Sciatic nerve (tissue), 2 donors: ENCODE results near the gene DOK5. TPM values are rescaled to one million over a fixed set of nuclear protein-coding genes. Genes with fewer than 3 reads are reported as not detected.

Experiments used
- ATAC-seq: fragments of 200-7000 bp; cut with Tn5 transposase; one replicate; pipeline ENCODE4 v1.9.1; 2020; ENCODE audit warnings: mild to moderate bottlenecking, moderate library complexity
- DNase-seq: peaks from one replicate; pipeline ENCODE4 v3.0.0-alpha.2; 2020; ENCODE audit warnings: low spot score
- intact Hi-C: fragments of 100-400 bp; cut with DNase I; formaldehyde crosslinking; loops from one replicate; pipeline ENCODE4 v1.14.2; 2022
- total RNA-seq: library from RNA; stranded (reverse); fragmentation: NEBNext Ultra II Directional; extraction: Animal tissue kit (Norgen Biotek cat#: 25700); gene quantifications from one replicate; pipeline ENCODE4 v1.2.1, GENCODE V29; 2021
- donor health status: DM: no; HTN: no; CAD: no.
- donor health status: DM: no; HTN: no; CAD: no.

DOK5 gene
- total RNA-seq, 1 donor from 2014 or later: 13.6 TPM

- intact Hi-C loops: no loop called here
- DNase-seq: no peak
- ATAC-seq: no peak
These were observed 182.0 kb downstream of the DOK5 start for GRCh38 chr20:54657268-54657826.

DNA sequence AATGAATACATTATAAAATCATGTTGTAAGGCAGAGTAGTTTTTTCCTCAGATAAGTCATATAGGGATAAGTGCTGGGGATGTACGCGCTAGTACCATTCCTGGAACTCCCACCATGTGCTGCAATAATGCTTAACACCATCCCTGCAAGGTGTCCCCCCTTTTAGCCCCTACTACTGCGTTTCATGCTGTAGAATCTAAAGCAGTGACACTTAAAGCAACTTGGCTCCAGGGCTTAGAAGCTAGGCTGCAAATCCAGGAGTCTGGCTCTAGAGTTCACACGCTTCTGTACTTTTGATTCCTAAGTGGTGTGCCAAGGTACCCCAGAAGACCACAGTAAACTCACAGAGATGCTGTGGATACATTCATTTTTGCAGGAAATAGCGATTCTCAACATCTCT lies 183.1 kb downstream of the DOK5 start:
- intact Hi-C loops: no loop called here
- DNase-seq: no peak
- no peak for ATAC-seq

GRCh38 chr20:54661265-54661664 lies 185.9 kb downstream of the DOK5 start:
- ATAC-seq (no peak), DNase-seq (no peak)
- intact Hi-C loops: no loop called here

DNA sequence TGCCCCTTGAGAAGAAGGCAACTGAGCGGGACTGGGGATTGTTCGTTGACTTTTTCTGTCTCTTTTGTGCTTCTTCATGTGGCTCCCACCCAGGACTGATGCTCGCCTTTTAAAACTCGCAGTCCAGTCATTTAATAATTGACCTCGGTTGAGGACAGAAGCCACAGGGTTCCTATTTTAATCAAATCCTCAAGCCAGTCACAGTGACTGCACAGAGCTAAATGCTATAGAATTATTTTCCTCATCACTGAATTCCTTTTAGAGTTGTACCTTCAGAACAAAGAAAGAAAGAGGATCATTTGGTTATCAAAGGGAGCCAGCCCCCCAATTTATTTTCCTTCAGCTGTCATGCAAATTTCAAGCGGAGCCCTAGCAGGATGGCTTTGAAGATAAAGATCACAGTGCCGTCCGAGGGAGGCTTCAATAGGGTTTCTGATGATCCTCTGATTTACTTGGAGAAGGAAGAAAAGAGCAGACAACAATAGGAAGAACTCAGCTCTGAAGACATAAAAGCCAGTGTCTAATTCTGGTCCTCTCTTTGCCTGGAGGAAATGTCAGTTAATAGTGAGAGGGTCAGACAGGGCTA lies 186.6 kb downstream of the DOK5 start:
- DNase-seq: no peak
- ATAC-seq: no peak
- intact Hi-C loops: no loop called here

- no peak for ATAC-seq
- intact Hi-C loops: no loop called here
- DNase-seq: no peak
These were observed 190.4 kb downstream of the DOK5 start for GRCh38 chr20:54665812-54666211.

GRCh38 chr20:54668271-54669039 lies 193.1 kb downstream of the DOK5 start:
- DNase-seq: no peak
- intact Hi-C loops: no loop called here
- no peak for ATAC-seq

DNA sequence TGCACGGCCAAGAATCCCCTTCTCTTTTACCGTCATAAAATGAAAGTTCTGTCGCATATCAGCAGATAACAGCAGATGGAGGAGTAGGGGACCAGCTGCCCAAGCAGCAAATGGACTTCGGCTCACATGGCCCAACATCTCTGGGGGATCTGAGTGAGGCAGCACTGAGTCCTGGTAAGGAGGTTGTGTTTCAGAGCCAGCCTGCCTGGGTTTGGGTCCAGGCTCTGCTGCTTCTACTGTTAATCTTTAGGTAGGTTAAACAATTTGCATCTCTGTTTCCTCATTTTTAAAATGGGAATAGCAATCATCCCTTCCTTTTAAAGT lies 193.6 kb downstream of the DOK5 start:
- intact Hi-C loops: no loop called here
- no peak for ATAC-seq

GRCh38 chr20:54678253-54678652 lies 202.9 kb downstream of the DOK5 start:
- intact Hi-C loops: no loop called here
- no peak for ATAC-seq
- no peak for DNase-seq

More for the DNA sequence above, 193.6 kb downstream of the DOK5 start:
- DNase-seq: no peak

- no peak for ATAC-seq
- intact Hi-C loops: no loop called here
- DNase-seq: no peak
These were observed 205.0 kb downstream of the DOK5 start for GRCh38 chr20:54680439-54680838.

DNA sequence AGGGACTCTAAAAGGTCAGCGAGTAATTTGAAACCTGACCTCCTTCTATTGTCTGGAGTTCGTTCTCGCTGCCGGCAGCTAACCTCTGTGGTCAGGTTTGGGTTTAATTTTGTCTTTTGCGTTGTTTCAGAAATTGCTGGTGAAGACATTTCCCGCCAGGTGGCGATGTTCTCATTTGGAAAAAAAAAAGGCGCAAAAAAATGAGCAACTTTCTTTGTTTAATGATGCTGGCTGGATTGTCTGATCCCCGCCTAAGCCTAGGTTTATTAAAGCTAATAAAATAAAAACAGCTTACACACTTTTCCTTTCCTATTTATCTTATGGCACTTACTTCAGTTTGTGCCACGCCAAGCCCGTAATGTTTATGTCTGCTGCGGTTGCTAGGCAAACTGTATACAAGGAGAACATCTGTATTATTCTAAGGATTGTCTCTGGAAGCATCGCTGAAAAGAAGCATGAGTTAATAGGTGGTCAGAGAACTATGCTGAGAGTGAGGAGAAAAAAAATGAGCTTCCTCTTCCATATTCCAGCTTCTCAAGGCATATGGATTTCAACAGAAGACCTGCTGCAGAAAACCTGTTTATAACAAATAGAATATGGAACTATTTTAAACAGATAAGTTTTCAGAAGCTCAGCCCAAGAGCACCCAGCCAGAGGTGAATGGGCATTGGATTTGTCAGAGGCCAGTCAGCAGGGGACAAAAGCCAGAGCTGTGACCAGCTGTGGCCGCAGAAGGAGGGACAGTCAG lies 205.7 kb downstream of the DOK5 start:
- DNase-seq (no peak), ATAC-seq (no peak)
- intact Hi-C loops: no loop called here

- intact Hi-C loops: no loop called here
These were observed 206.5 kb downstream of the DOK5 start for GRCh38 chr20:54681869-54682268.

DNA sequence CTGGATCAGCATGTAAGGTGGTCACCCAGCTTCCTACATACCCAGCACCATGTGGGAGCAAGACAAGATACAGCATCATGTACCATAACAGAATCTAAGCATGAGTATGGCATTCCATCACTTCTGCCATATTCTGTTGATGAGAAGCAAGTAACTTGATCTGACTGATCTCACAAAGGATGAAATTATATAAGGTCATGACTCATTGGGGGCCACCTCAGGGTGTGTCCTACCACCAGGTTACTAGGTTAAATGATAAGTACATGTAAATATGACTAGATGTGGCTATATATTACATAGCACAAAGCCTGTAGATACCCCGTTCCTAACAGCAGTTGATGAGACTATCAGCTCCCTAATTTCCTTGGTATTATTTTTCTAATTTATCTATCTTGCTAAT lies 213.1 kb downstream of the DOK5 start:
- intact Hi-C loops: no loop called here
- DNase-seq (no peak), ATAC-seq (no peak)

More at GRCh38 chr20:54681869-54682268, 206.5 kb downstream of the DOK5 start:
- DNase-seq: no peak
- ATAC-seq: peak; percentile 59

DNA sequence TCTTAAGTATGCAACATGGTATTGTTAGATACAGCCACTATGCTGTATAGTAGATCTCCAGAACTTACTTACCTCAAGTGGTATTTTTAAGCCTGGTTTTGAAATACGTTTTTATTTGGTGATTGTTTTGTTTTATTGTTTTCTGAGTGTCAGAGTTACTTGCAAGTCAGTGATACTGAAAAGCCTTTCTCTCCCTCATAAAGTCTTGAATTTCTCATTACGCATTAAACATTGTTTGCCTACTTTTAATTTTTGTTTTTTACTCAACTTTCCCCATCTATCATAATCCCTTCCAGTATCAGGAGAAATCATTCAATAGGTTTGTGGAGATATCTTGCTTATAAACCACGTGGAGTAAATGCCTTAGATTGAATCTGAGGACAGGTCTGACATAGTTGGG lies 214.9 kb downstream of the DOK5 start:
- DNase-seq (no peak), ATAC-seq (no peak)
- intact Hi-C loops: no loop called here

DNA sequence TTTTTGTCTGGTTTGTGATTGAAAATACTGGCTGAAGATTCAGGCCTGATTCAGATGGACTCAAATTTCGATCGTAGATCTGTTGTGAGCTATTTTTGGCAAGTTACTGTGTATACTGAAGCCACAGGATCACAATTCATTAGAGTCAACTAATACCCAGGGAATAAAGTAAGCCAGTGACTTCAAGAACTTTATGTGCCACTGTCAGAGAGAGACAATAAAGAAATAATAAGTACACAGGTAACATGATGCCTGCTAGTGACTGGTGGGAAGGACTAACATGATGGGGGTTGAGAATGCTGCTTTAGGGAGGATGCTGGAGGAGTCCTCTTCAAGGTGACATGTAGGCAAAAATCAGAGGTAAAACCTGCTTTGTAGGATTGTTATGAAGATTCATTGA lies 215.9 kb downstream of the DOK5 start:
- intact Hi-C loops: no loop called here
- no peak for ATAC-seq
- no peak for DNase-seq

GRCh38 chr20:54692168-54692887 lies 216.9 kb downstream of the DOK5 start:
- intact Hi-C loops: no loop called here
- no peak for ATAC-seq
- no peak for DNase-seq

DNA sequence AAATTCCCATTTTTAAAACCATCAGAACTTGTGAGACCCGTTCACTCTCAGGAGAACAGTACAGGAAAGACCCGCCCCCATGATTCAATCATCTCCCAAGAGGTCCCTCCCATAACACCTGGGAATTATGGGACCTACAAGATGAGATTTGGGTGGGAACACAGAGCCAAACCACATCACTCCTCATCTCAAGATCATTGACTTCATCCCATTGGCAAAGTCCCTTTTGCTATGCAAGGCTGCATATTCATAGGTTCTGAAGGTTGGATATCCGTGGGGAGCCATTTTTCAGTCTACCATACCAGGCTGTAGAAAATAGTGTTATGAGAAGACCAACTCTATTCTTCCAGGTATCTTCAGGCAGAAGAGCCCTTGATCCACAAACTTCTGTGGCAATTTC lies 219.1 kb downstream of the DOK5 start:
- intact Hi-C loops: no loop called here
- no peak for ATAC-seq
- no peak for DNase-seq

DNA sequence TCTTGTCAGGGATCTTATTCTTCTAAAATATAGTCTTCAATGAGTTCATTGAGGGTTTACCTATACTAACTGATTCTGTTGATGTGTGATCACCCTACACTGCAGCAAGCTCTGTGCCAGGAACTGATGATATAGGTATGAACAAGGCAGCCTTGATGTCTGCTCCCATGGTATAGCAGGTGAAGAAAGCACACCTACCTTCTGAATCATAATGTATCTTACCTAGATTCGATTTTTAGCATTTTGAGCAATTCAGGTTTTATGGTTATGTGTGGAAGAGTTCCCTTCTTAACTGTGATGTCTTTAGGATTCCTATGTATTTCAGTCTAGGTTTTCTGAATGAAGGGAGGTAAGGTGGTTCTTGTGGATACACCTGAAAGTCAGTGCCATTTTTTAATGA lies 223.0 kb downstream of the DOK5 start:
- DNase-seq (no peak), ATAC-seq (no peak)
- intact Hi-C loops: no loop called here
